KMS-11 (cell line): Measurements from ENCODE around the gene ELMO1.

Experiments used
- H2AFZ ChIP-seq: fragments of 200-600 bp; sonication (generic); 2 replicates; pipeline ENCODE4 v1.6.1; 2016; ENCODE audit warnings: antibody characterized with exemption, mixed run types, low read depth
- H3K27ac ChIP-seq: fragments of 200-600 bp; sonication (generic); 2 replicates; pipeline ENCODE4 v1.6.1; 2016; ENCODE audit warnings: mild to moderate bottlenecking, mixed run types
- H3K27me3 ChIP-seq: fragments of 200-600 bp; sonication (generic); 2 replicates; pipeline ENCODE4 v1.6.1; 2017; ENCODE audit warnings: mild to moderate bottlenecking, low read depth, mixed run types, moderate library complexity; ENCODE audit not compliant: insufficient read depth
- H3K36me3 ChIP-seq: fragments of 200-600 bp; sonication (generic); 2 replicates; pipeline ENCODE4 v1.6.1; 2017; ENCODE audit warnings: mild to moderate bottlenecking, mixed run types; ENCODE audit not compliant: insufficient read depth
- H3K4me1 ChIP-seq: fragments of 200-600 bp; sonication (generic); 2 replicates; pipeline ENCODE4 v1.6.1; 2016; ENCODE audit warnings: mild to moderate bottlenecking, low read depth, mixed run types; ENCODE audit not compliant: poor library complexity, severe bottlenecking
- H3K4me2 ChIP-seq: fragments of 200-600 bp; sonication (generic); 2 replicates; pipeline ENCODE4 v1.7.0; 2016; ENCODE audit warnings: mild to moderate bottlenecking, mixed run types
- H3K4me3 ChIP-seq: fragments of 200-600 bp; sonication (generic); IDR thresholded peaks from 2 replicates; pipeline ENCODE4 v1.6.1; 2017; ENCODE audit warnings: low read depth, low read length, mixed read lengths; ENCODE audit not compliant: insufficient read depth
- H3K79me2 ChIP-seq: fragments of 200-600 bp; sonication (generic); 2 replicates; pipeline ENCODE4 v1.6.1; 2016; ENCODE audit warnings: low read depth, mixed run types; ENCODE audit not compliant: insufficient read depth
- H3K9ac ChIP-seq: fragments of 200-600 bp; sonication (generic); 2 replicates; pipeline ENCODE4 v1.6.1; 2016; ENCODE audit warnings: mild to moderate bottlenecking, mixed run types
- H4K20me1 ChIP-seq: fragments of 200-600 bp; sonication (generic); 2 replicates; pipeline ENCODE4 v1.6.1; 2016; ENCODE audit warnings: mild to moderate bottlenecking, mixed run types; ENCODE audit not compliant: insufficient read depth
- TF ChIP-seq, protein P1 (sequence below): fragments of 200-600 bp; sonication (generic); conservative IDR thresholded peaks from 2 replicates; pipeline ENCODE4 v1.6.1; 2017; ENCODE audit warnings: low read depth, mild to moderate bottlenecking, antibody characterized with exemption, low read length, moderate library complexity, mixed read lengths

ELMO1 gene

DNA sequence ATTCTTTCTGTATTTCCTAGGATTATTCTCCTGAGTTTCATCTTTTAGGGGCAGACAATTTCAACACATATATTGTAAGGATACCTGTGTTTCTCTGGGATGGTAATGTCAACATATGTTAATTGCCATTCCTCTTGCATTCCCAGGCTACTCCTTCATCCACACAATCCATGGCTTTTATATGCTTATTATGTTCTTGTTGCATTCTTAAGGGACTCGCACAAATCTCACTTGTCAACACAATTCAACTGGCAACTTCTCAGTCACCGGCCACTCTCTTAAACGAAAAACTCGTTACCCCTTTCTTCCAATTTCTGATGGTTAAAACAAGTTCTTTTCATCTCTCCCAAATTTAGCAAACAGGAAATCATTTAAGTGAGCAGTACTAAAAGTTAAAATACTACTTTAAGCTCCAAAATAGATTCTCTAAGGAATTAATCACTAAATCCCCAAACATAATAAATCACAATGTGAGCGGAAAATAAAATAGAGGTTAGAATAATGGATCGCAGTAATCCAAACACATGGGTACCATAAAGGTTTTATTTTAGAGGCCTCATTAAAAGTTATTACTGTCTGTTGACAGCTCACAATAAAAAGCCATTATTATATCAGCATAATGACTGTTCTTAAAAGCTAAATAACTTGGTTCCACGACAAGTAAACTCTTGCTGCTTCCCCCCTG is 223.2 kb downstream of the ELMO1 start:
- H3K9ac ChIP-seq = no peak overlapping the region
- H3K79me2 ChIP-seq = peaks cover 8% of the 10 kb centered on the region; the same call in 1 of the 2 replicates
- no peaks in the 10 kb centered on the region for H3K27me3 ChIP-seq
- H3K36me3 ChIP-seq = peaks cover 3% of the 10 kb centered on the region; the same call in 1 of the 2 replicates
- H4K20me1 ChIP-seq = no peaks in the 10 kb centered on the region
- no peak overlapping the region for H3K4me3 ChIP-seq
- no peak overlapping the region for H3K27ac ChIP-seq
- H3K4me2 ChIP-seq = no peak overlapping the region
- H2AFZ ChIP-seq = no peak overlapping the region
- TF ChIP-seq, protein P1, sequence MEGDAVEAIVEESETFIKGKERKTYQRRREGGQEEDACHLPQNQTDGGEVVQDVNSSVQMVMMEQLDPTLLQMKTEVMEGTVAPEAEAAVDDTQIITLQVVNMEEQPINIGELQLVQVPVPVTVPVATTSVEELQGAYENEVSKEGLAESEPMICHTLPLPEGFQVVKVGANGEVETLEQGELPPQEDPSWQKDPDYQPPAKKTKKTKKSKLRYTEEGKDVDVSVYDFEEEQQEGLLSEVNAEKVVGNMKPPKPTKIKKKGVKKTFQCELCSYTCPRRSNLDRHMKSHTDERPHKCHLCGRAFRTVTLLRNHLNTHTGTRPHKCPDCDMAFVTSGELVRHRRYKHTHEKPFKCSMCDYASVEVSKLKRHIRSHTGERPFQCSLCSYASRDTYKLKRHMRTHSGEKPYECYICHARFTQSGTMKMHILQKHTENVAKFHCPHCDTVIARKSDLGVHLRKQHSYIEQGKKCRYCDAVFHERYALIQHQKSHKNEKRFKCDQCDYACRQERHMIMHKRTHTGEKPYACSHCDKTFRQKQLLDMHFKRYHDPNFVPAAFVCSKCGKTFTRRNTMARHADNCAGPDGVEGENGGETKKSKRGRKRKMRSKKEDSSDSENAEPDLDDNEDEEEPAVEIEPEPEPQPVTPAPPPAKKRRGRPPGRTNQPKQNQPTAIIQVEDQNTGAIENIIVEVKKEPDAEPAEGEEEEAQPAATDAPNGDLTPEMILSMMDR = no peak
- H3K4me1 ChIP-seq = peaks cover under 1% of the 10 kb centered on the region

DNA sequence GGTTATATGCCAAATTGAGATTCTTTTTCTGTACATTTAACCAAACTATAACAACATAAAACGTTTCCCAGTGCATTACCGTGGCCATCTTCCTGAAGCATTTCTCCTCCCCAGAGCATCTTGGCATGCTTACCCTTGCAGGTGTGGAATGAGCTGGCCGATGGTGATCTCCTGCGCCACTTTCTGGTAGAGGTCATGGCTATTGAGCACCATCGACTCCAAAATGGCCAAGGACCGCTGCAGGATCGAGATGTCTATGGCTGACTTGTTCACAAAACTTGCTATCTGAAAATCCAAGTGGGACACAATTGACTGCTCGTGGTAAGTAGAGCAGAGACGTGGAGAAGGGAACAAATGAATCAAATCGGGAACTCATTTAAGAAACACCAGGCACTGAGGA is 223.9 kb downstream of the ELMO1 start:
- Histone ChIP-seq H3K4me3 (no peak overlapping the region), H3K4me1 (peaks cover 7% of the 10 kb centered on the region), H3K4me2 (no peak overlapping the region), H3K79me2 (peaks cover 8% of the 10 kb centered on the region; the same call in 1 of the 2 replicates), H4K20me1 (no peaks in the 10 kb centered on the region), H2AFZ (no peak overlapping the region), H3K9ac (no peak overlapping the region), H3K27me3 (no peaks in the 10 kb centered on the region), H3K36me3 (peaks cover 3% of the 10 kb centered on the region; the same call in 1 of the 2 replicates), H3K27ac (no peak overlapping the region)
- TF ChIP-seq, protein P1 = no peak

DNA sequence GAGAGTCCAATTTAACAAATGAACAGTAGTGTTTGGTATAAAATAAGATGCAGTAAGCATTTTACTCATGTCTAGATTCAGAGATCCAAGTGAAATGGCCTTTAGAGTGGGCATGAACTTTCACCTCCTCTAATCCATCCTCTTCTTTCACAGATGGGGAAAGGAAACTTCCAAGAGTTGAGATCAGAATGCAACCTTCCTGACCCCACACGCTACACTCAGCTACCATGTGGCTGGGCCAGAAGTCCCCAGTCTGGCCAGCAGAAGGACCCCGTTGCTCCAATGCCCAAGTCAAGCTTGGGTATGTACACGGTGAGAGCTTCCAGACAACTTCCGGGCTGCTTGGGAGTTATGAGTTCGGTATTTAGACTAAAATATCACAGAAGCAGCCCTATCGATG is 228.0 kb downstream of the ELMO1 start:
- no peak overlapping the region for H2AFZ ChIP-seq

DNA sequence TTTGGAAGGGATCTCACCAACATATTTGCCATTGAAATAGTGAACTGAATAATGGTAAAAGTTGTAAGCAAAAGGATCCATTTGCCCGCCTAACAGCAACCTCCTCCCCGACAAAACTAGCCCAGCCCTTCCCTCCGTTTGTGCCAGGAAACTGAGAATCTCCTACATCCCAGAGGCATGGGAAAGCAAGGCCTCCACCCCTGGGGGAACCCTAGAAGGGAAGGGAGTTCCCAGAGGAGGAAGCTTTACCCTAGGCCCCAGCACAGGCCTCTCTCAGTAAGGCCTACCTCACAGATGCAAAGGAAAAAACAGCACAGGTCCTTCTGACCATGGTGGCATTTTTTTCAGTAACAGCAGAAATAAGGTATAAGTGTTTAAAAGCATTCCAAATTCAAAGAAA is 229.7 kb downstream of the ELMO1 start:
- Histone ChIP-seq H3K27ac (no peak overlapping the region), H3K4me3 (no peak overlapping the region), H3K4me1 (peaks cover 65% of the 10 kb centered on the region), H3K79me2 (peaks cover 6% of the 10 kb centered on the region; the same call in 1 of the 2 replicates), H3K4me2 (no peak overlapping the region), H2AFZ (no peak overlapping the region), H4K20me1 (no peaks in the 10 kb centered on the region), H3K27me3 (no peaks in the 10 kb centered on the region), H3K36me3 (peaks cover 3% of the 10 kb centered on the region; the same call in 1 of the 2 replicates), H3K9ac (no peak overlapping the region)
- TF ChIP-seq, protein P1 = no peak

More for the DNA sequence above, 228.0 kb downstream of the ELMO1 start:
- no peaks in the 10 kb centered on the region for H3K27me3 ChIP-seq
- TF ChIP-seq, protein P1 = no peak
- no peaks in the 10 kb centered on the region for H4K20me1 ChIP-seq
- no peak overlapping the region for H3K9ac ChIP-seq
- no peak overlapping the region for H3K27ac ChIP-seq
- H3K4me2 ChIP-seq = no peak overlapping the region
- H3K36me3 ChIP-seq = peaks cover 3% of the 10 kb centered on the region; the same call in 1 of the 2 replicates
- H3K4me1 ChIP-seq = peaks cover 48% of the 10 kb centered on the region
- no peak overlapping the region for H3K4me3 ChIP-seq
- H3K79me2 ChIP-seq = peaks cover 6% of the 10 kb centered on the region; the same call in 1 of the 2 replicates
